G401 (cell line): ENCODE results near the gene DCUN1D3. TPM values are rescaled to one million over a fixed set of nuclear protein-coding genes. Genes with fewer than 3 reads are reported as not detected.

Experiments used
- DNase-seq: peaks from one replicate; pipeline ENCODE4 v3.0.0-alpha.2; 2015; ENCODE audit warnings: low spot score
- in situ Hi-C: cut with HindIII; loops from 2 replicates; pipeline ENCODE4 v1.10.0; 2016; ENCODE audit warnings: low sequenced_read_pairs, mixed read lengths
- total RNA-seq: library from RNA; depleted of rRNA; stranded (reverse); fragments of >200 nt; shearing (Covaris generic); gene quantifications from 2 replicates; pipeline ENCODE4 v1.2.3, GENCODE V29; 2014

DCUN1D3 gene
- total RNA-seq, 1 experiment from 2014 or later: 8.6 TPM

DNA sequence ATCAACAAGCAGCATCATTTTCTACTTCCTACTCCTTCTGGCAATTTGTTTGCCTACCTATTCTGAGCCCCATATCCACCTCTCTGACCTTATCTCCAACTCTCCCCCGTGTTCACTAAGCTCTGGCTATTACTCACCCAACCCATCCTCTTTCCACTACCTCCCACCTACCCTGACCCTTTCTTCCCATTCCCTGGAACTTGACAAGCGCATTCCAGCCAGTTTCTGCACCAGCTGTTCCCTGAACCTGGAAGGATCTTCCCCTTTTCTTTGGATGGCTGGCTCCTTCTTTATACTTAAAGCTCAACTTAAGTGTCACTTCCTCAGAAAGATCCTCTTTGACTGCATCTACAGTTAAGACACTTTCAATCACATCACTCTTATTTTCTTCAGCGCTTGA is 2.2 kb downstream of the DCUN1D3 start:
- in situ Hi-C loops: no loop called here
- no peak for DNase-seq

GRCh38 chr16:20897253-20897897 is 2.8 kb downstream of the DCUN1D3 start:
- in situ Hi-C loops: no loop called here
- DNase-seq: peak; percentile 30

- in situ Hi-C loops: no loop called here
- no peak for DNase-seq
Observed at GRCh38 chr16:20894388-20894787, 5.8 kb downstream of the DCUN1D3 start.

DNA sequence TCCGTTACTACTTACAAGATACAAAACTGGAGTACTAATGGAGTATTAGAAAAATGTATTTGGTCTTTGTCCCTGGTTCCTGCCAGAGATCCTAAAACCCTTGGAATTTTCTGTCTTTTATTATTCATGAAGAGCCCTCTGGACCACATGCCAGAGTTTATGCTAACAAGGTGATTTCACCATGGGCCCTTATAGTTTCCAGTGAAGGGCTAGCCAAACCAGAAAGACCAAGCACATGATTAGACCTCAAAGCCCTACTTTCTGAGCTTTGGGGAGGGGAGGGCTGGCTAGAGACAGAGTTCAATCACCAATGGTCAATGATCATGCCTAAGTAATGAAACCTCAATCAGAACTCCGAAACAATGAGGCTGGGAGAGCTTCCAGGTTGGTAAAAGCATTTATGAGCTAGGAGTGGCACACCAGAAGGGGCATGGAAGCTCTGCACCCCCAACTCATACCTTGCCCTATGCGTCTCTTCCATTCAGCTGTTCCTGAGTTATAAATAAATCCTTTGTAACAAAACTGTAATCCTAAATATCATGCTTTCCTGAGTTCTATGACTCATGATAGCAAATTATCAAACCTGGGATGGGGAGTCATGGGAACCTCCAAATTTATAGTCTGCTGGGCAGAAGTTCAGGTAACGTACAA is 10.4 kb downstream of the DCUN1D3 start:
- no peak for DNase-seq
- in situ Hi-C loops: no loop called here

- in situ Hi-C loops: no loop called here
- no peak for DNase-seq
Observed at GRCh38 chr16:20887207-20887606, 13.0 kb downstream of the DCUN1D3 start.

GRCh38 chr16:20886320-20886719 is 13.8 kb downstream of the DCUN1D3 start:
- DNase-seq: no peak
- in situ Hi-C loops: no loop called here

- DNase-seq: no peak
- in situ Hi-C loops: no loop called here
Observed at GRCh38 chr16:20884240-20884556, 16.0 kb downstream of the DCUN1D3 start.

DNA sequence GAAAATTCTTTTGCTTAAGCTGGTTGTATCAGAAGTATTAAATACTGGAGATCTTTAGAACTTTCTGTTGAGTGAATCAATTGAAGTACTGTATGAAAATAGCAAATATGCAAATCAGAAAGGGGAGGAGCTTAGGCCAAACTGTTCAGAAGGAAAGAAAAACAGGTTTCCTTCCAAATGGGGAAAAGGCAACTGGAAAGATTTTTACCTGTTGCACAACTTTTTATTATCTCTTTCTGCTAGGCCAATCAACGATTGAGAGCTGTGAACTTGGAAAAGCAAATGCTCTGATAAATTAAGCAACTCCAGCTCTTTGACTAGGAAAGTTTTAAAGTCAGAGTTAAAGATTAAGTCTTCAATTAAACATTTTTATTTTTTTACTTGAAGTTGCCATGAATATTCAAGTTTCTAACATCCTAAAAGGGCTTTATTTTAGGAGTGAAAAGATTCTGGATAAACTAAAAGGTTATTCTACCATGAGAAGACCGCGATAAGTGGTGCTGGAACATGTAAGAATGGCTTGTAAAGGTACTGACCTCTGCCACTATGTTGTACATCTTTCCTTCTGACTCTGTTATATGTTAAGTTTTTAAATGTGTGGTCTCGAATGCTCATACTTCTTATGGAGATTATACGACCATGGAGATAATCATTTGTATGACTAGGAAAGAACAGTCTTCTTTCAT is 16.5 kb downstream of the DCUN1D3 start:
- DNase-seq: no peak
- in situ Hi-C loops: no loop called here

GRCh38 chr16:20881503-20881878 is 18.7 kb downstream of the DCUN1D3 start:
- in situ Hi-C loops: no loop called here
- no peak for DNase-seq

DNA sequence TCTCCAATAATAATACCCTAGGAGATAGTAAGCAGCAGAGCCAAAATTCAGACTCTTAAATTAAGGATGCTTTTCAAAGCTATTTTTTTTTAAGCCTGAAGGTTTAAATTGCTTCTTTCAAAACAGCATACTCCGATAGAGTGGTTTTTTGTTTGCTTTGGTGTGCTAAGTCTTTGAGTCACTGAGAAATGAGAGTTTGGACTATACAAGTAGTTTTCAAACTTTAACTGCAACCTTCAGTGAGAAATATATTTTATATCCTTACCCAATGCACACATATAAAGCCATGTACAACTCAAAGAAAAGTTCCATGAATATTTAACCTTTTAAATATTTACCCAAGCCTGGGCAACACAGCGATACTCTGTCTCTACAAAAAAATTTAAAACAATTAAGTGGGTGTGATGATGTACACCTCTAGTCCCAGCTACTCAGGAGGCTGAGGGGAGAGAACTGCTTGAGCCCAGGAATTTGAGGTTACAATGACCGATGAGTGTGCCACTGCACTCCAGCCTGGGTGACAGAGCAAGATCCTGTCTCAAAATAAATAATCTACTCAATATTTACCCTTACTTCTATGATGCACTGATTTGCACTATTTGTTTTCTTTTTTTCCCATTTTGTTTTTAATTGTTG is 19.2 kb downstream of the DCUN1D3 start:
- in situ Hi-C loops: no loop called here
- no peak for DNase-seq

GRCh38 chr16:20879175-20880040 is 20.8 kb downstream of the DCUN1D3 start:
- DNase-seq: no peak
- in situ Hi-C loops: no loop called here

GRCh38 chr16:20878682-20879147 is 21.4 kb downstream of the DCUN1D3 start:
- in situ Hi-C loops: no loop called here
- no peak for DNase-seq

DNA sequence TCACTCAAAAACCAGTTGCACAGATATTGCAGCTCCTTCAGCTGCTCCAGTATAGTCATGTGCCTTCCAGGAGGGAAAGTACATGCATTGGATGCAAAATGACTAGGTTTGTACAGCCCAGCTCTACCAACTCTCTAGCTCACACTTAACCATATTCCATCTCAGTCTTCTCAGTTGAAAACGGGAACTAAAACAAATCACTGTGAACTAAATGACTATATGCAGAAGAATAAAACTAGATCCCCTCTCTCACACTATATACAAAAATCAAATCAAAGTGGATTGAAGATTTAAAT is 24.9 kb downstream of the DCUN1D3 start:
- no peak for DNase-seq
- in situ Hi-C loops: no loop called here

- in situ Hi-C loops: no loop called here
- no peak for DNase-seq
Observed at GRCh38 chr16:20874088-20874581, 26.0 kb downstream of the DCUN1D3 start.

GRCh38 chr16:20873331-20873730 is 26.8 kb downstream of the DCUN1D3 start:
- in situ Hi-C loops: no loop called here
- no peak for DNase-seq

- in situ Hi-C loops: no loop called here
- DNase-seq: no peak
Observed at GRCh38 chr16:20871941-20872815, 28.0 kb downstream of the DCUN1D3 start.

DNA sequence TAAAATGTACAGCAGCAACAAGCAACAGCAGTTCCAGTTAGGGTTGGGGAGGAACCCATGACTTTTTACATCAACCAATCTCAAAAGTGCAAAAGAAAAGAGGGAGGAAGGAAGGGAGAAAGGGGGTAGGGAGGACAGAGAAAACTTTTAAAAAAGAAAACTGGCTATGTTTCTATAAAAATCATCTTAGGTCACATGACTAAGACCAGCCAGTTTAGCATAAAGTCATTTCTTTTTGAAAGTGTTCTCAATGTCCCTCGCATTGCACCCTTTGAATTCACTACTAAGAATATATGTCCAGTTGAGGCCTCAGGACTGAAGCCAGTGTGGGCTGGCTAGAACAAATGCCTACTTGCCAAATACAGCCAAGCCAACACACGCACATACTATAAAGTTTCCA is 28.9 kb downstream of the DCUN1D3 start:
- DNase-seq: no peak
- in situ Hi-C loops: no loop called here

DNA sequence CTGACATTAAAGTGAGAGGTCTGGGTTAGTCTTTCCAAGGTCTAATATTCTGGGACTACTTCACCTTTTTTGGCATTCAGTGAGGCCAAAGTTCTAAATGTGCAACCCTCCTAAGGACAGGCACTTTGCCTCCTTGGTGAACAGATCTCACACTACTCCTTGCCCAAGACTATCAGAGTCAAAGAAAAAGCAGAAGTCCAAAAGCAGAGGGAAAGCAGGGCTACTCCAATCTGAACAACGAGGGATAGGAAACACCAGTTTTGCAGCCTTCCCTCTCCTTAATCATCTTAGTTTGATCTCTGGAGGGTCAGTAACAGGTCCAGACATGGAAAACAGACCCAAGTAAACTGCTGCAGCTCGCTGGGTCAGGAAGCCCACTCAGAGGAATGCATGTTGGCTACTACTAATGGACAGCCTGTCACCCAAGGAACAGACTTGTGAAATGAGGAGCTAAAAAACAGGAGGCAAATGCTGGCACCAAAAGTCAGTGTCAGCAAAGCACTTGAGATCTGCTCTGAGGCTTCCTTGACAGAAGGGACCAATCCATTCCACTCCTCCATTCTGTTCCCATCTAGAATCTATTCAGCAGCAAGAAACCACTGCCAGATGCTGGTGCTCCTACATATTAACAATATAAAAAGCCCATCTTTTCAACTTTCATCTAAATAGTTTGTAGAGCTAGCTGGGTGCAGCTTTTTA is 29.9 kb downstream of the DCUN1D3 start:
- in situ Hi-C loops: no loop called here
- no peak for DNase-seq
